ENCODE results near the gene FSTL4.

DNA sequence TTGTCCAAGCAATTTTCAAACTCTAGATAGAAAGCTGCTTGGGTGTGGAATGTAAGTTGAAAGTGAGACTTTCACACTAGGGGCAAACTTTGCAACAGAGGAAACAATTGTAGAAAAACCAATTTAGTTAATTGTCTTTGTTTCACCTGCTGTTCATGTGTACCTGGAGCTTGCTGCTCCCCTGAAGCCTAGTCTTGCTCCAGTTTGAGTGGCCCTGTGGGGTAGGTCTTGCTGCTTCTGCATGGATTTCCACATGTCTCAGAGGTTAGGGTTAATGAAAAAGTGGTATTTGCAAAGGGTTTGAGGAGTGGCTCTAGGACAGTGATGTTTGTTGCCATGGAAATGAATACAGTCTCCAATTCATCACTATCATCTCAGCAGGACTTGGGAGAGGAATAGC, 182.2 kb downstream of the FSTL4 start:
- TF ChIP-seq CTCF (IDR thresholded peaks at IDR 0.05; ENCODE audit: low read length), result no peak
- no peak for TF ChIP-seq EZH2phosphoT487 (IDR thresholded peaks at IDR 0.05; ENCODE audit: low read length)
- no peak for TF ChIP-seq EZH2 (optimal IDR thresholded peaks at IDR 0.05; ENCODE audit: low read depth, low read length)
